CD4-positive, alpha-beta T cell treated with Interleukin-4 for 4 hours (primary cell): Measurements from ENCODE around the gene CHEK2.
"Not testable (repeated sequence)": the region's sequence is repeated elsewhere in the genome, so short reads cannot be mapped to it uniquely, and the experiment has no call there.

Source experiments
- DNase-seq: peaks from one replicate; pipeline ENCODE4 v3.0.0-alpha.2; 2020

The CHEK2 gene

GRCh38 chr22:28682966-28683365 lies 58.7 kb downstream of the CHEK2 start:
- not testable (repeated sequence) for DNase-seq

DNA sequence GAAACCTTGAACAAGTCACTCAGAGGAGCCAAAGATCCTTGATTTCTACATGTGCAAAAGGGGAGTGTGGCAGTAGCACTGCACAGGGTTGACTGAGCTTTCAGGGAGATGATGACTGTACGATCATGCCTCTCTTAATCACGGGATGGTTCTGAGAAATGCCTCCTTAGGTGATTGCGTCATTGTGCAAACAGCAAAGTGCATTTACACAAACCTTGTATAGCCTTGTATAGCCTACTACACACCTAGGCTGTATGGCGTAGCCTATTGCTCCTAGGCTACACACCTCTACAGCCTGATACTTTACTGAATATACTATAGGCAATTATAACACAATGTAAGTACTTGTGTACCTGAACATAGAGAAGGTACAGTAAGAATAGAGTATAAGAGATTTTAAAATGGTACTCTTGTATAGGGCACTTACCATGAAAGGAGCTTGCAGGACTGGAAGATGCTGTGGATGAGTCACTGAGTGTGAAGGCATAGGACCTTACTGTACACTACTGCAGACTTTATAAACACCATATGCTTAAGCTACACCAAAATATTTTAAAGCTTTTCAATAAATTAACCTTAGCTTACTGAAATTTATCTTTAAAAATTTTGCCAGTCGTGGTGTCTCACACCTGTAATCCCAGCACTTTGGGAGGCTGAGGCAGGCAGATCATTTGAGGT lies 60.7 kb downstream of the CHEK2 start:
- not testable (repeated sequence) for DNase-seq

DNA sequence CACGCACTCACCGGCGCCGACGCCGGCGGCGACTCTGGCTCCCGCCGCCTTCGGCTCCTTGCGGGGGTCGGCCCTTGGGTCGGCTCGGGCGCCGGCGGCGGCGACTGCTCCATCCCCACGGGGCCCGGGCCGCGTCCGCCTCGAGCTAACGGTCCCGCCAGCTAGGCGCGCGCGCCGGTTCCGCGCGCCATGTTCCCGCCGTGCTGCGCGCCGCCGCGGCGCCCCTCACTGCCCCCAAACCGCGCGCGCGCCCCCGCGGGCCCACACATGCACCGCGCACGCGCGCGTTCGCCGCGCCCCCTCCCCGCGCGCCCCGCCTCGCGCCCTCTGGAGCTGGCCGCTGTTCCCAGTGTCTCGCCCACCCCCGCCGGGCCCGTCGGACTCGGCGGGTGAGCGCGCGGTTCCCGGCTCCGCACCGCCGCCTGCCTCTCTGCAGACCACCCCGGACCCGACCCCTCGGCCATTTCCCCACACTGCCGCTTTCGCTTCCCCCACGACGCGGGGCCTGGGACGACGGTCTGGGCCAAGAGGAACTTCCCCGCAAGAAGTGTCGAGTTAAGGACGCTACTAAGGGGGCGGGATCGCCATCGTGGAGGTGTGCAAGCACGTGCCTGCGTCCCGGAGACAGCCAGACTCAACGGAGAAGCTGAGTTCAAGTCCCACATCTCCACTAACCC lies 61.9 kb downstream of the CHEK2 start, which contains the start of gene TTC28:
Gene TTC28, minus strand, starts transcription at position 230 of the 677 bp plus-strand sequence. Its CDS starts 117 bp downstream, at position 113.
- DNase-seq: not testable (repeated sequence)

DNA sequence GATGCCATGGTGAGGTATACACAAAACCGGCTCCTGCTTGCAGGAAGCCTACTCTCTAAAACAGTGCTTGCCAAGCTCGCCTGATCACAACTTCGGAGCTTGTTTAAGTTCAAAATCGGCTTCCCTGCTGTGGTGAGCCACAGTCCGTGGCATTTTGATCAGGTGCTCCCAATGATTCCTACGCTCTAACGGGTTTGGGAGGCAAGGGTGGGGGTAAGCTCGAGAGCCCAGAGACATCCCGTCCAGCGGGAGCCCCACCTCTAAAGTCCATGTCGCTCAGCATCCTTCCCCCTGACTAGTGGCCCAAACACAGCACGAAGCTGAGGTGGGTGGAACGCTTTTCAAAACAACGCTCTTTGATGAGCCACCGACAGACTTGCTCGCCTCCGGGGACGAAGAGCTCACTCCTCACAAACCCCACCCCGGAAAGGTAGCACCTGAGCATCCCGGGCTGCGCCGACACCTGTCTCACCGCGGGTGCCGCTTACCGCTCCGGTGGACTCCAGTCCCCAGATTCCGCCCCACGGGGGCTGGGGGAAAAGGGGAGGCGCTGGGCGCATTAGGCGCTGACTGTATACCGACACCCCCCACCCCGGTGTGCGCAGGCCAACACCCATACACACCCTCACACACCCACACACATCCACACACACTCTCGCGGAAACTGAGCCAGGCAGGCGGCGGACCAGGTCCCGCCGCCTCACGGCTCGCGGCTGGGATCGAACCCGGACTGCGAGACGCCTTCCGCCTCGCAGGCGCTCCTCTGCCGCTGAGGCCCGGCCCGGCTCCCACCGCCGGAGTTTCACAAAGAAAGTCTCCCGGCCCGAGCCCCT lies 62.6 kb downstream of the CHEK2 start:
- not testable (repeated sequence) for DNase-seq

- DNase-seq: not testable (repeated sequence)
These were observed 63.5 kb downstream of the CHEK2 start for GRCh38 chr22:28678170-28678569.

GRCh38 chr22:28674121-28674563 lies 67.5 kb downstream of the CHEK2 start:
- peak; percentile 62 for DNase-seq

GRCh38 chr22:28670756-28671155 lies 70.9 kb downstream of the CHEK2 start:
- DNase-seq: no peak

GRCh38 chr22:28670161-28670560 lies 71.5 kb downstream of the CHEK2 start:
- no peak for DNase-seq

- DNase-seq: no peak
These were observed 72.2 kb downstream of the CHEK2 start for GRCh38 chr22:28669387-28669786.

- DNase-seq: not testable (repeated sequence)
These were observed 78.1 kb downstream of the CHEK2 start for GRCh38 chr22:28663569-28663942.

GRCh38 chr22:28658448-28658847 lies 83.2 kb downstream of the CHEK2 start:
- DNase-seq: no peak

DNA sequence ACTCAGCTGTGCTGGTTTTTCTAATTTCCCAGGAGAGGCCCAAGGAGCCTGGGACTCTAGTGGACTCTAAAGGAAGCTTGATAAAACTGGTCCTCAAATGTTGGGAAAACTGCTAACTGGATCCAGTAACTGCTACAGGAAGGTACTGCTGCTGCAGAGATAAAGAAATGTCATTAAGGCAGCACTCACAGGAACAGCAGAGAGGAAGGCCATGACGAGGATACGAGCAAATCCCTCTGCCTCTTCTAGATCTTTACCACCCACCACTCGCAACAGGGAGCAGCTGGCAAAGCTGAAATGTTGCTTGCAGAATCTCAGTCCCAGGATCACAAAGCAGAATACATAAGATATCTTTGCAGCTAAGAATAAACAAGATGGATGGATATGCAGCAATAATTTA lies 85.4 kb downstream of the CHEK2 start:
- no peak for DNase-seq

GRCh38 chr22:28650463-28650862 lies 91.2 kb downstream of the CHEK2 start:
- no peak for DNase-seq

DNA sequence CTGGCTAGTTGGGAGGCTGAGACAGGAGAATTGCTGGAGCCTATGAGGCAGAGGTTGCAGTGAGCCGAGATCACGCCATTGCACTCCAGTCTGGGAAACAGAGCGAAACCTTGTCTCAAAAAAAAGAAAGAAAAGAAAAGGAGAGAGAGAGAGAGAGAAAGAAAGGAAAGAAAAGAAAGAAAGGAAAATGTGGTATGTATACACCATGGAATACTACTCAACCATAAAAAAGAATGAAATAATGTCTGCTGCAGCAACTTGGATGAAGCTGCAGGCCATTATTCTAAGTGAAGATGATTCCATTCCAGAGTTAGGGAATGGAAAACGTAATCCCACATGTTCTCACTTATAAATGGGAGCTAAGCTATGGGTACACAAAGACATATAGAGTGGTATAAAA lies 92.8 kb downstream of the CHEK2 start:
- no peak for DNase-seq

GRCh38 chr22:28647216-28647615 lies 94.4 kb downstream of the CHEK2 start:
- DNase-seq: no peak

GRCh38 chr22:28639321-28639720 lies 102.3 kb downstream of the CHEK2 start:
- no peak for DNase-seq
